Activated CD8-positive, alpha-beta memory T cell treated with anti-CD3 and anti-CD28 coated beads, Interleukin-2, amount 50 U/mL, for 24 hours (primary cell): ENCODE results near the gene TSC22D3.
"Not testable (repeated sequence)": the region's sequence is repeated elsewhere in the genome, so short reads cannot be mapped to it uniquely, and the experiment has no call there.

Experiments
- DNase-seq: peaks from one replicate; pipeline ENCODE4 v3.0.0-alpha.2; 2020; ENCODE audit errors: extremely low read depth

Gene TSC22D3

GRCh38 chrX:107712231-107713202 is 63.1 kb downstream of the TSC22D3 start:
- no peak for DNase-seq

- no peak for DNase-seq
Observed at GRCh38 chrX:107711521-107712181, 63.9 kb downstream of the TSC22D3 start.

GRCh38 chrX:107710617-107711391 is 64.8 kb downstream of the TSC22D3 start:
- no peak for DNase-seq

- DNase-seq: no peak
Observed at GRCh38 chrX:107709266-107709806, 66.3 kb downstream of the TSC22D3 start.

- no peak for DNase-seq
Observed at GRCh38 chrX:107708762-107709161, 66.8 kb downstream of the TSC22D3 start.

GRCh38 chrX:107707866-107708265 is 67.7 kb downstream of the TSC22D3 start:
- DNase-seq: no peak

GRCh38 chrX:107706309-107706708 is 69.3 kb downstream of the TSC22D3 start:
- DNase-seq: no peak

- DNase-seq: no peak
Observed at GRCh38 chrX:107704587-107704986, 71.0 kb downstream of the TSC22D3 start.

- no peak for DNase-seq
Observed at GRCh38 chrX:107704181-107704580, 71.4 kb downstream of the TSC22D3 start.

GRCh38 chrX:107701493-107702121 is 74.0 kb downstream of the TSC22D3 start:
- no peak for DNase-seq

GRCh38 chrX:107700790-107701189 is 74.8 kb downstream of the TSC22D3 start:
- DNase-seq: no peak

GRCh38 chrX:107700317-107700774 is 75.2 kb downstream of the TSC22D3 start:
- no peak for DNase-seq

- no peak for DNase-seq
Observed at GRCh38 chrX:107699616-107700015, 76.0 kb downstream of the TSC22D3 start.

GRCh38 chrX:107691024-107691448 is 84.6 kb downstream of the TSC22D3 start:
- no peak for DNase-seq

GRCh38 chrX:107687445-107687844 is 88.1 kb downstream of the TSC22D3 start:
- no peak for DNase-seq

GRCh38 chrX:107686792-107687191 is 88.8 kb downstream of the TSC22D3 start:
- DNase-seq: no peak

GRCh38 chrX:107686026-107686425 is 89.6 kb downstream of the TSC22D3 start:
- DNase-seq: no peak

- not testable (repeated sequence) for DNase-seq
Observed at GRCh38 chrX:107685586-107685985, 90.0 kb downstream of the TSC22D3 start.

- no peak for DNase-seq
Observed at GRCh38 chrX:107684956-107685385, 90.6 kb downstream of the TSC22D3 start.

- DNase-seq: no peak
Observed at GRCh38 chrX:107683931-107684330, 91.7 kb downstream of the TSC22D3 start.
